HG03139 (cell line): ENCODE data around the gene ATF5.

Source experiments
- ATAC-seq: cut with Tn5 transposase; IDR thresholded peaks from one replicate; pipeline ENCODE4 v1.9.1; 2021; ENCODE audit not compliant: unreplicated experiment

Gene ATF5, protein sequence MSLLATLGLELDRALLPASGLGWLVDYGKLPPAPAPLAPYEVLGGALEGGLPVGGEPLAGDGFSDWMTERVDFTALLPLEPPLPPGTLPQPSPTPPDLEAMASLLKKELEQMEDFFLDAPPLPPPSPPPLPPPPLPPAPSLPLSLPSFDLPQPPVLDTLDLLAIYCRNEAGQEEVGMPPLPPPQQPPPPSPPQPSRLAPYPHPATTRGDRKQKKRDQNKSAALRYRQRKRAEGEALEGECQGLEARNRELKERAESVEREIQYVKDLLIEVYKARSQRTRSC

GRCh38 chr19:49929121-49929610 is at the start of gene ATF5, which contains the start of gene NUP62:
TSS of gene ATF5 (plus strand) at chr19:49929205. CDS start at chr19:49930851, 1,646 bp downstream.
TSS of gene NUP62 (minus strand) at chr19:49929504. CDS start at chr19:49909807, 19,697 bp downstream.
- ATAC-seq: peak; percentile 37

- ATAC-seq: no peak
Observed at GRCh38 chr19:49879243-49879963, 49.6 kb upstream of the ATF5 start.

DNA sequence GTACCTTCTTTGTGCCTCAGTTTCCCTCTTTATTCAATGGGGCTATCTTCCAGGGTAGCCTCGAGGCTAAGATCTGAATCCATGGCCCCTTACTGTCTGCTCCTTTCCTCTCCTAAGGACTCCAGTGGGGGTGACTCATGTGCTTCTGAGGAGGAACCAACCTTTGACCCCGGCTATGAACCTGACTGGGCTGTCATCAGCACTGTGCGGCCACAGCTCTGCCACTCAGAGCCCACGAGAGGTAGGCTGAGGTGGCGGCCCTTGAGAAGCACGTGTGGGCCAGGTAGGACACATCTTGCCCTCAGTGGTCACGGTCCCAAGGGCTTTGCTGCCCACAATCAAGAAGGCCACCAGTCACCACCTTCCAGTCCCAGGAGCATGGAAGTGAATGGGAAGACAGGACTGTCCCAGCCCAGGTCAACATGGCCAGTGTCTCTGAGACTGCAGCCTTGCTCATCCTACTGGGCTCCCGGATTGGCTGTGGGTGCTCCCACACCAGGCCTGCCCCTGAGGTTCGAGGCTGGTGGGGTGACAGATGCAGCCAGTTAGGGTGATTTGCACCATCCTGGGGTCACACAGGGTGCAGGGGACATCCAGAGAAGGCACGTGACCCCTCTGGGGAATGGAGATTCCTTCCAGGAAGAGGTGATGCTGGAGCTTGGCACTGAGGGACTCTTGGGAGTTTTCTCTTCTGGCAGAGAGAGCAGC is 48.7 kb upstream of the ATF5 start:
- ATAC-seq: no peak

- no peak for ATAC-seq
Observed at GRCh38 chr19:49881186-49881585, 47.8 kb upstream of the ATF5 start.

DNA sequence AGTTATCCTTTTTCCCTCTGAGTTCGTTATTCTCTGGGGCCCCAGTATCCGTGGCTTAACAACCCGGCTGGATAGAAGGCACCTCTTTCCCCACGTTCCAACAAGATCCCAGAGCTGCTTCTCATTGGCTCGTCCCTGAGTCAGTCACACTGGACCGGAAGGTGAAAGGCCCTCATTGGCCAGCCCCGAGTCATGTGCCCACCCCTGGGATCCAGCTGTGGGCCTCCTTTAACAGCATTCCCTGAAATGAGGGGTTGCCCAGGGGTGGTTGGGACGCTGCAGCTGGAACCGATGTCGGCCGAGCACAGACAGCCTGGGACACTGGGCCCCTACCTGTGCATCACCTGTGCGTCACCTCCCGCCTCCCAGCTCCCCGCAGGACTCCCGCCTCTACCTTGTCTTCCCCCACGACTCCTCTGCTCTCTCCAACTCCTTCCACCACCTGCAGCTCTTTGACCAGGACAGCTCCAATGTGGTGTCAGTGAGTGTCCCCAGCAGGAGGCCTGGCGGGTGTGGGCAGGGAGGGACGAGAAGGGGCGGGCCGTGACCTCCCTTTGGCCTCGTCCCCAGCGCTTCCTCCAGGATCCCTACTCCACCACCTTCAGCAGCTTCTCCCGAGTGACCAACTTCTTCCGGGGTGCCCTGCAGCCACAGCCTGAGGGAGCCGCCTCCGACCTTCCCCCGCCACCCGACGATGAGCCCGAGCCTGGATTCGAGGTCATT is 47.2 kb upstream of the ATF5 start:
- ATAC-seq: no peak

DNA sequence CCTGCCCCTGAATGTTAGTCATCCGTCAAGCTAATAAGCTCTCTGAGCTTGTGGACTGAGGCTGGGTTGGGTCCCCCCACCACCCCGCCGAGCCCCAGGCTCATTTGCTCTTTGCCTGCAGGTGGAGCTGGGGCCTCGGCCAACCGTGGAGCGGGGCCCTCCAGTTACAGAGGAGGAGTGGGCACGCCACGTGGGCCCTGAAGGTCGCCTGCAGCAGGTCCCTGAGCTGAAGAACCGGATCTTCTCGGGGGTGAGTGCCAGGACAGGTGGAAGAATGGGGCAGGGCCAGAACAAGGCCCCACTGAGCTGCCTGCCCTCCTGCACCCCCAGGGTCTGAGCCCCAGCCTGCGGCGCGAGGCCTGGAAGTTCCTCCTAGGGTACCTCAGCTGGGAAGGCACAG is 46.4 kb upstream of the ATF5 start:
- ATAC-seq: no peak

DNA sequence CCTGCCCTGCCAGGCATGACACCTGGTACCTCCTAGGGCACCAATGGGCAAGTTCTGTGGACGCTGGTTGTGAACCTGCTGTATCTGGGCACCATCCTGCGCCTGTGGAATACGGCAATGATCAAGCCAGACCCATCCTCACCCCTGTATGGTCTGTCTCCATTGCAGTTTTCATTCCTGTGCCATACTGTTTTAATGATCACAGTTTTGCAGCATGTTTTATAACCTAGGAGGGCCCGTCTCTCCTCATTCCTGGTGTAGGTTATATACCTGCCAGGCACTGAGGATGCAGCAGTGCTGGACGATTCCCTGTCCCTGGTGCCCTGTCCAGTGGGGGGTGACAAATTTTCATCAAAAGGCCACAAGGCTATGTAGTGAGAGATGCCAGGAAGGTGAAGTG is 45.9 kb upstream of the ATF5 start:
- ATAC-seq: no peak

- no peak for ATAC-seq
Observed at GRCh38 chr19:49884109-49884508, 44.9 kb upstream of the ATF5 start.

DNA sequence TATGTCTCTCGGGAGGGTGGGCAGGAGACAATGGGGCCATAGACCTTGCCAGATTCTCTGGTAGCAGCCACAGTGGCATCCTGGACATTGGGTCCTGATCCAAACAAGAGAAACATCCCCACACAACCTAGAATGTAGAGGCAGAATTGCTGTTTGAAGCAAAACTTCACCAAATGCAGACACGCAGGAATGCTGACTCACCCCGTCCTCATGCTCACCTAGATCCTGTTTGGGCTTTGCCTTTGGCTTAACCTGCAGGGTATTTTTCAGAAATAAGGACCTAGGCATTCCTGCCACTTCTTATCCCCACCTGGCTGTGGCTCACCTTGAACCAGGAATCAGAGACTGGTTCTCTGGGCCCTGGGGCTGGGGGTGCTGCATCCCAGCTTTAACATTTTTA is 44.2 kb upstream of the ATF5 start:
- ATAC-seq: no peak

GRCh38 chr19:49887037-49887664 is 41.9 kb upstream of the ATF5 start:
- ATAC-seq: no peak

GRCh38 chr19:49887665-49888509 is 41.1 kb upstream of the ATF5 start:
- no peak for ATAC-seq

- no peak for ATAC-seq
Observed at GRCh38 chr19:49888510-49888824, 40.5 kb upstream of the ATF5 start.

DNA sequence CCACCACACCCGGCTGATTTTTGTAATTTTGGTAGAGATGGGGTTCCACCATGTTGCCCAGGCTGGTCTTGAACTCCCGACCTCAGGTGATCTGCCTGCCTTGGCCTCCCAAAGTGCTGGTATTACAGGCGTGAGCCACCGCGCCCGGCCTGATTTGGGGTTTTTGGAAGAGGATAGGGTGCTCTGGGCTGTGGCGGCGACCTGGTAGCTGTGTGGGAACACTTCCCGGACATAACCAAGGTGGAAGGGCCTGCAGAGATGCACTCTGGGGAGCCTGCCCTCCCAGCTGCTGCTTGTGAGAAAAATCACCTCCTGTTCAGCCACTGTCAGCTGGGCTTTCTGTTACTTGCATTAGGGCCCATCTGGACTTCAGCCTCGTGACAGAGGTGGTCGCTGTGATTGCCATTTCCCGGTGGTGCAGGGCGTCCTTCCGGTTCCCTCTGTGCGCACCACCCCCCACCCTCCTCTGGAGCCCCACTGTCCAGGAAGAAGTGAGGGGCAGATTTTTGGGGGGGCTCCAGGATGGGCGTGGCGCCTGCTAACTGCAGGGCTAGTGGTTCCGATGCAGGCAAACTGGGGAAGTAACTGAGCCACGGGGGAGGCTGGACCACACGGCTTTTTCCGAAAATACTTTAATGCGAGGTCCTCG is 39.8 kb upstream of the ATF5 start:
- no peak for ATAC-seq

DNA sequence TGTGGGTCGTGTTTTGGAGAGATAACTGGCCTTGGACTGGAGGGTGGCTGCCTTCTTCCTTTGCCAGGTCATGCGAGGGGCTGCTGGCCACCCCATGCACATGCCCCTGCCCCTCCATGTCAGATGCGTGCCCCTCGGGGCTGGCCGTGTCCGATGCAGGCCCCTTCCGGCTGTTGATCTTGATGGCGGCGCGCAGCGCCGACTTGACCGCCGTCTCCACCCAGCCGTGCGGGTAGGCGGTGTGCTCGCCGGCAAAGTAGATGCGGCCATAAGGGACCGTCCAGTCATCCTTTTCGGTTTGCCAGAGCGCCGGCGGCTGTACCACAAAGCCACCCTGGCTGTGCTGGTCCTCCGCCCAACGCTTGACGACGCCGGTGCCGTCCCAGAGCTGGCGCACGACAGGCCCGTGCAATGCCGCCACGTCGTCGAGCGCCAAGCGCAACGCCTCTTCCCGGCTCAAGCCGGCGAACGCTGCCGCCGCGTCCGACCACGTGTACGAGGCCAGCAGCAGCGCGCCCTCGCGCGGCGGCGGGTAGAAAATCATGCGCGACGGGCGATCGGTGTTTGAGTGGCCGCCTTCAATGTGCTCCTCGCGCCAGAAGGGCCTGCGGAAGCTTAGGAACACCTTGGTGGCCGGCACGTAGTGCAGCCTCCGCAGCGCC is 39.2 kb upstream of the ATF5 start:
- ATAC-seq: no peak

DNA sequence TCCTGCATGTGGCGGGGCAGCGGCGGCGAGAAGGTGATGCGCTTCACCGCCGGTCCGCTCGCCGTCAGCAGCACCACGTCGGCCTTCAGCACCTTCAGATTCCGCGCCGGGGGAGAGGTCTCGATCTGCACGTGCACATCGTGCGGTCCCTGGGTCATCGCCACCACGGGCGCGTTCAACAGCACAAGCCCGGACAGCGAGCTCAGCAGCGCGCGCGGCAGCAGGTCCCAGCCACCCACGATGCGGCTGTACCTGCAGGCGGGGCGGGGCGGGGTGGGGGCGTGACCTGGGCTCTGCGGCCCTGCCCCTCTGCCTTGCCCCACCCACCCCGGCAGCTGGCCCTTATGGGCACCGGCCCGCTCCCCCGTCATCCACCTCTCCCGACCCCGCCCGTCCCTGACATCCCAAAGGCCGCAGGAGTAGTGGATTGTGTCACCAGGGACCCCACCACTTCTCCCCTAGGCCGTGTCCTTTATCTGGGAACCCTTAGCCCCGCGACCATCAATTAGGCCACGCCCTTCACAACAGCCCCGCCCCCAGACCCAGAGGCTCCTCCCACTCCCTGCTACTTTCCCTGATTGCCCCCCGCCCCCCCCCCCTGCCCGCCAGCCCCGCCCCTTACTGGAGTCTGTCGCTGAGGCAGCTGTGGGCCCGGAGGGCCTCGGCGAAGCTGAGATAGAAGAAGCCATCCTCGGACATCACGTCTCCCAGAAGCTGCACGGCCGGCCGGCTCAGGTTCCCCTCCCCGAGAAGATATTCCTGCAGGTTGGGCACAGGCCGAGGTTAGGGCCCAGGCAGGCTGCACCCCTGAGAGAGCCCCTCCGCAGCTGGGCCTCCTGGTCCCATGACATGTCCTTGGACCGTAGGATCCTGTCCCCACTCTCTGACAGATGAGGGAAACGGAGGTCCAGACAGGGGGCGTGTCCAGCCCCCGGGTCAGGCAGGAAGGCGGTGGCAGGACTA is 38.4 kb upstream of the ATF5 start:
- no peak for ATAC-seq

DNA sequence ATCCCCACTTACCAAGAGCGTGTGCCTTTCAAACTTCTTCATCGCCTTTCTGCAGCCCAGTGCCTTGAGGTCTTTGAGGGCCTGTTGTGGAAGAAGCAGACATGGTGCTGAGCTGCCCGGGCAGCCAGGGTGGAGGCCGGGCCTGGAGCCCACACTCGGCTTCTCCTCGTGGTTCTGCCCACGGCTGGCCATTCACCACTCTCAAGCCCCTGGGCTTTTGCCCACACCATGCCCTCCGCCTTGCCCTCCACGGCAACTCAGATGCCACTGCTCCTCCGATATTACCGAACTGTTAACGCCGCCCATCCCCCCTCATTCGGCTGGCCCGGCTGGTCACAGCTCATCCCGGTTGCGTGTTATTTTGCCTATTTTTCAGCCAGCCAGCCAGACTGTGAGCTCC is 37.6 kb upstream of the ATF5 start:
- no peak for ATAC-seq

GRCh38 chr19:49892716-49893115 is 36.3 kb upstream of the ATF5 start:
- no peak for ATAC-seq
